ENCODE results near the gene KLRK1. TPM values are rescaled to one million over a fixed set of nuclear protein-coding genes. Genes with fewer than 3 reads are reported as not detected.

KLRK1 gene
- total and polyA plus RNA-seq, 2 donors (not counting 1 experiment from before 2014, with no cell fraction given), result 0.84 to 2.1 TPM

- Histone ChIP-seq H4K20me1 (ENCODE audit: control insufficient read depth, insufficient read depth, low read length, poor library complexity, severe bottlenecking) (no peaks in the 10 kb centered on the region), H3K79me2 (ENCODE audit: control insufficient read depth, insufficient read depth, low read length) (no peaks in the 10 kb centered on the region), H3K9me3 (ENCODE audit: control extremely low read depth in 1 of 3, control insufficient read depth in 2 of 3, insufficient read depth in 1 of 3, low read length in 2 of 3) (peaks cover 0 to 7% (median 0%) of the 10 kb centered on the region in 3 donors), H3K36me3 (replicated peaks in 1 of 2; ENCODE audit: control extremely low read depth in 1 of 2, control insufficient read depth in 1 of 2, extremely low read depth in 1 of 2, insufficient read depth in 2 of 2, low read length in 1 of 2) (no peaks in the 10 kb centered on the region), H3K4me1 (ENCODE audit: control insufficient read depth in 2 of 2, insufficient read depth in 2 of 2, low read length in 2 of 2) (peaks cover 13 to 18% of the 10 kb centered on the region in 2 donors), H2AFZ (ENCODE audit: insufficient read depth, low read depth, low read length, poor library complexity, severe bottlenecking) (no peak overlapping the region), H3K9ac (ENCODE audit: low read length) (no peak overlapping the region), H3K27me3 (replicated peaks in 1 of 4; ENCODE audit: control extremely low read depth in 1 of 4, control insufficient read depth in 3 of 4, insufficient read depth in 4 of 4, low read length in 3 of 4) (peaks cover 0 to 6% (median 0%) of the 10 kb centered on the region in 4 experiments), H3K27ac (ENCODE audit: low read length in 2 of 2) (no peak overlapping the region), H3K4me2 (replicated peaks; ENCODE audit: low read depth, low read length, poor library complexity, severe bottlenecking) (no peak overlapping the region), H3K4me3 (ENCODE audit: control extremely low read depth in 1 of 5, extremely low read depth in 1 of 5, insufficient read depth in 1 of 5, low read depth in 2 of 5, low read length in 4 of 5) (no peak overlapping the region)
- no CpG with 5 or more reads among the region's 1 CpG for WGBS (ENCODE audit: insufficient coverage)
- ChIA-PET POLR2A (no interaction called here), CTCF (no interaction called here)
- H3K27me3 Mint-ChIP-seq, result peaks cover 10% of the 10 kb centered on the region
- H3K9me3 Mint-ChIP-seq (ENCODE audit: insufficient read depth), result no peaks in the 10 kb centered on the region
- peaks cover 2% of the 10 kb centered on the region for H3K4me1 Mint-ChIP-seq
- ATAC-seq (ENCODE audit: low read depth) (no peak), DNase-seq (no peak)
- no peak overlapping the region for H3K4me3 Mint-ChIP-seq
- intact Hi-C loops (cut with micrococcal nuclease), result no loop called here
- TF ChIP-seq CTCF (IDR thresholded peaks at IDR 0.05) (no peak), EZH2 (IDR thresholded peaks at IDR 0.05; ENCODE audit: borderline replicate concordance, insufficient read depth, low read depth, low read length, poor library complexity, severe bottlenecking) (no peak)
- no peak overlapping the region for H3K27ac Mint-ChIP-seq
Measured at GRCh38 chr12:10358969-10359368, 30.9 kb downstream of the KLRK1 start.

- Histone ChIP-seq H3K4me2 (replicated peaks; ENCODE audit: low read depth, low read length, poor library complexity, severe bottlenecking) (no peak overlapping the region), H3K79me2 (ENCODE audit: control insufficient read depth, insufficient read depth, low read length) (no peaks in the 10 kb centered on the region), H3K4me3 (ENCODE audit: control extremely low read depth in 1 of 5, extremely low read depth in 1 of 5, insufficient read depth in 1 of 5, low read depth in 2 of 5, low read length in 4 of 5) (no peak overlapping the region), H3K4me1 (ENCODE audit: control insufficient read depth in 2 of 2, insufficient read depth in 2 of 2, low read length in 2 of 2) (peaks cover 6 to 9% of the 10 kb centered on the region in 2 donors), H3K9ac (ENCODE audit: low read length) (no peak overlapping the region), H3K36me3 (replicated peaks in 1 of 2; ENCODE audit: control extremely low read depth in 1 of 2, control insufficient read depth in 1 of 2, extremely low read depth in 1 of 2, insufficient read depth in 2 of 2, low read length in 1 of 2) (no peaks in the 10 kb centered on the region), H3K27ac (ENCODE audit: low read length in 2 of 2) (no peak overlapping the region), H2AFZ (ENCODE audit: insufficient read depth, low read depth, low read length, poor library complexity, severe bottlenecking) (no peak overlapping the region), H3K9me3 (ENCODE audit: control extremely low read depth in 1 of 3, control insufficient read depth in 2 of 3, insufficient read depth in 1 of 3, low read length in 2 of 3) (peaks cover 0 to 7% (median 0%) of the 10 kb centered on the region in 3 donors), H4K20me1 (ENCODE audit: control insufficient read depth, insufficient read depth, low read length, poor library complexity, severe bottlenecking) (no peaks in the 10 kb centered on the region), H3K27me3 (replicated peaks in 1 of 4; ENCODE audit: control extremely low read depth in 1 of 4, control insufficient read depth in 3 of 4, insufficient read depth in 4 of 4, low read length in 3 of 4) (peaks cover 0 to 6% (median 0%) of the 10 kb centered on the region in 4 experiments)
- no peak for TF ChIP-seq CTCF (IDR thresholded peaks at IDR 0.05)
- no peak for TF ChIP-seq EZH2 (IDR thresholded peaks at IDR 0.05; ENCODE audit: borderline replicate concordance, insufficient read depth, low read depth, low read length, poor library complexity, severe bottlenecking)
- Mint-ChIP-seq H3K9me3 (ENCODE audit: insufficient read depth) (no peaks in the 10 kb centered on the region), H3K27me3 (peaks cover 11% of the 10 kb centered on the region), H3K27ac (no peak overlapping the region), H3K4me3 (no peak overlapping the region), H3K4me1 (peaks cover 2% of the 10 kb centered on the region)
- intact Hi-C loops (cut with micrococcal nuclease), result no loop called here
- DNase-seq, result no peak
- ChIA-PET CTCF (no interaction called here), POLR2A (no interaction called here)
- ATAC-seq (ENCODE audit: low read depth), result no peak
- WGBS (ENCODE audit: insufficient coverage), result 88% methylated on average over 5 of the region's 5 CpGs
Measured at GRCh38 chr12:10358131-10358530, 31.7 kb downstream of the KLRK1 start.
